ENCODE data around the gene CCL5.

GRCh38 chr17:35901631-35902175 is 21.5 kb upstream of the CCL5 start:
- TF ChIP-seq, protein P1, sequence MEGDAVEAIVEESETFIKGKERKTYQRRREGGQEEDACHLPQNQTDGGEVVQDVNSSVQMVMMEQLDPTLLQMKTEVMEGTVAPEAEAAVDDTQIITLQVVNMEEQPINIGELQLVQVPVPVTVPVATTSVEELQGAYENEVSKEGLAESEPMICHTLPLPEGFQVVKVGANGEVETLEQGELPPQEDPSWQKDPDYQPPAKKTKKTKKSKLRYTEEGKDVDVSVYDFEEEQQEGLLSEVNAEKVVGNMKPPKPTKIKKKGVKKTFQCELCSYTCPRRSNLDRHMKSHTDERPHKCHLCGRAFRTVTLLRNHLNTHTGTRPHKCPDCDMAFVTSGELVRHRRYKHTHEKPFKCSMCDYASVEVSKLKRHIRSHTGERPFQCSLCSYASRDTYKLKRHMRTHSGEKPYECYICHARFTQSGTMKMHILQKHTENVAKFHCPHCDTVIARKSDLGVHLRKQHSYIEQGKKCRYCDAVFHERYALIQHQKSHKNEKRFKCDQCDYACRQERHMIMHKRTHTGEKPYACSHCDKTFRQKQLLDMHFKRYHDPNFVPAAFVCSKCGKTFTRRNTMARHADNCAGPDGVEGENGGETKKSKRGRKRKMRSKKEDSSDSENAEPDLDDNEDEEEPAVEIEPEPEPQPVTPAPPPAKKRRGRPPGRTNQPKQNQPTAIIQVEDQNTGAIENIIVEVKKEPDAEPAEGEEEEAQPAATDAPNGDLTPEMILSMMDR (IDR thresholded peaks at IDR 0.05; ENCODE audit: extremely low read depth in 1 of 2, insufficient read depth in 1 of 2, low read depth in 1 of 2, low read length in 2 of 2) = no peak
- TF ChIP-seq EZH2 (IDR thresholded peaks at IDR 0.05; ENCODE audit: borderline replicate concordance, low read depth, low read length, severe bottlenecking) (no peak), POLR2A (IDR thresholded peaks at IDR 0.05; ENCODE audit: low read depth, low read length) (no peak), POLR2AphosphoS5 (IDR thresholded peaks at IDR 0.05; ENCODE audit: insufficient read depth, low read depth, low read length) (no peak), MAX (IDR thresholded peaks at IDR 0.05; ENCODE audit: insufficient read depth, insufficient read length) (no peak)

Data from endothelial cell of umbilical vein (primary cell).